HG02610 (cell line): ENCODE data around the gene ST8SIA6.
"Not testable (repeated sequence)": the region's sequence is repeated elsewhere in the genome, so short reads cannot be mapped to it uniquely, and the experiment has no call there.

Experiments
- ATAC-seq: cut with Tn5 transposase; IDR thresholded peaks from one replicate; pipeline ENCODE4 v1.9.1; 2021; ENCODE audit warnings: mild to moderate bottlenecking, moderate library complexity; ENCODE audit not compliant: unreplicated experiment

ST8SIA6 gene

GRCh38 chr10:17427666-17428350 is 26.6 kb downstream of the ST8SIA6 start:
- ATAC-seq = no peak

DNA sequence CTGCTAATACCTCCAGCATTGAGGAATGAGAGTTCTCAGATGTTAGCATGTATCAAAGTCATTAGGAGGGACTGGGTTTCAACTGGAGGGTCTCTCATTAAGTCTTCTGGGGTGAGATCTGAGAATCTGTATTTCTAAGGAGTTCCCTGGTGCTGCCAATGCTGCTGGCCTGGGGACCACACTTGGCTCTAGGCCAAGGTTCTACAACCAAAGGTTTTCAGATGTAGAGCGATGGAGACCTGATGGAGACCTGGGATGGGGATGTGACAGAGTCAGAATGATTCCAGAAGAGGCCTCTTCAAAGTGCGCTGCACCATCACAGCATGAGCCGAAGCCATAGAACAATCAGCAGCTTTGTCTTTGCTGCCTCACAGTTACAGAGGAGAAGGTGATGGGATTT is 27.2 kb downstream of the ST8SIA6 start:
- ATAC-seq = no peak

DNA sequence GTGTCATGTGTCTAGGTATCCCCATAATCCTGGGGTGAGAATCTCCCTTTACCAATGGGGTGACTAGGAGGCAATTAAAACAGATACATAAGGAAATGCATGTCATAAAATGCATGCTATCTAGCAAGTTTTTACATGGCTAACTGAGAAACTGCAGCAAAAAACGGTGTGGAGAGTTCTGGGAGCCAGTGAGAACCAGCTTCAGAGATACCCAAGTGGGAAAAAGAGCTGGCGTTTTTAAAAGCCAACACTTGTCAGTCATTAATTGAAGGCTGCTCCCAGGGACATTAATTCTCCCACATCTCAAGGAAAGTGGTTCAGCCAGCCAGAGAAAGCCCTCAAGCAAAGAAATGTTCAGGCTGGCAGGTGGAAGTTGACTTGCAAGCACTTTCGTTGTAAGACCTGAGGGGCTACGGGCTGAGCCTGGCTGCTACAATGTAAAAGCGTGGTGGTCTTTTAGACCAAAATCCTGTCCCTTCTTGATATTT is 28.1 kb downstream of the ST8SIA6 start:
- ATAC-seq = no peak

DNA sequence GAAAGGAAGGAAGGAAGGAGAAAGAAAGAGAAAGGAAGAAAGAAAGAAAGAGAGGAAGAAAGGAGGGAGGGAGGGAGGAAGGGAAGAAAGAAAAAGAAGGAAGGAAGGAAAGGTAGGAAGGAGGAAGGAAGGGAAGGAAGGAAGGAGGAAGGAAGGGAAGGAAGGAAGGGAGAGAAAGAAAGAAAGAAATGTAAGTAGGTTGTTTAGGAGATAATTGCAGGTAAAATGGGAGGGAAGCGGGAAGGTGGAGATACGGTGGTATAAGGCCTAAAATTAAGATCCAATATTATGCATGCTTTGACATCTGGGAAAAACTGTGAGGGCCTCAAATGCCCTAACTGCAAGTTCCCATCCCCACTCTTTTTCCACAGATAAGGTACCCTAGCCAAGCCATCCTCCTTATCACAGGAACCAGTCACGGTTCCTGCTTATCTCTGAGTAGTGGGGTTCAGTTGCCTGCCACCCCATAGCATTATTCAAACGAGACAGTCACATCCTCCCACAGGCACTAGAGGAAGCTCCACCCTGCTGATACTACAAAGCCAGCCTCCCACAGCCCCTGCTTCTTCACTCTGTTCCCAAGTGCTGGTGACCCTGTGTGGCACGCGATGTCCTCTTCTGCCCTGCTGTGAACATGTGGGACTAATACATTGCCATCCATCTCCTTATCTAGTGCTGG is 28.7 kb downstream of the ST8SIA6 start:
- ATAC-seq = no peak

GRCh38 chr10:17423632-17424186 is 30.7 kb downstream of the ST8SIA6 start:
- no peak for ATAC-seq

- ATAC-seq = no peak
Measured at GRCh38 chr10:17422931-17423330, 31.5 kb downstream of the ST8SIA6 start.

DNA sequence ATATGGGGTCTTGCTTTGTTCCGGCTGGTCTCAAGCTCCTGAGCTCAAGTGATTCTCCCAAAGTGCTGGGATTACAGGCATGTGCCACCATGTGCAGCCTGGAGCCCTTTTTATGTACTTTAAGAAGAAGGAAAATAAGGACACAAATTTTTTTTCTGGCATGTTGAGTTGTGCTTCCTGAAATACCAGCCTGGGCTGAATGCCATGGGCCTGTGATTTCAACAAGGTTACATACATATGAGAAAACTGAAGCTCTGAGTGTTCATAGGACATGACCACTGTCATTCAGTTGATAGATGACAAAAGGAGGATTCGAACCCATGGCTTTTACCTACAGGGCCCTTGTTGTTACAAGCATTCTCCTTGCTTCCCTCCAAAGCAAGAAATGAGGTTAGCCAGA is 36.1 kb downstream of the ST8SIA6 start:
- ATAC-seq = no peak

DNA sequence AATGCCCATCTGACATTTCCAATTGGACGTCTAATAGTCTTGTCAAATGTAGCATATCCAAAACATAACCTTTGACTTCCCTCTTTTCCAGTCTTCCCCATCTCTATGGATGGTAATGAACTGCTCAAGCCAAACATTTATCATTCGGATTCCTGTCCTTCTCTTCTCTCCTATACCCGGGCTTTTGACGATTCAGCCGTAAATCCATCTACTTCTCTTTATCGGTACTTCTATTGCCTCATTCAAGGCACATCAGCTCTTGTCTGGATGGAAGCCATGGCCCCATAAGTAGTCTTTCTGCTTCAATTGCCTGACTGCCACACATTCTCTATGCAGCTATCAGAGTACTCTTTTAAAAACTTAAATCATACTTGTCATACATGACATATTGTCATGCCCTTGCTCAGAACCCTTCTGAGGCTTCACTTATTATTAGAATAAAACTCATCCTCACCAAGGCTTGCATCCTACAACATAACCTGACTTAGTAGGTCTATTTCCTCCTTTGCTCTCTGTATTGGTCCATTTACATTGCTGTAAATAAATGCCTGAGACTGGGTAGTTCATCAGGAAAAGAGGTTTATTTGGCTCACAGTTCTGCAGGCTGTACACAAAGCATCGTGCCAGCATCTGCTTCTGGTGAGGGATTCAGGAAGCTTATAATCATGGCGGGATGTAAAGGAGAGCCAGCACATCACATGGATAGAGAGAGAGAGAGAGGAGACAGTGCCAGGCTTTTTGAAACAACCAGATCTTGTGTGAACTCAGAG is 37.8 kb downstream of the ST8SIA6 start:
- no peak for ATAC-seq

DNA sequence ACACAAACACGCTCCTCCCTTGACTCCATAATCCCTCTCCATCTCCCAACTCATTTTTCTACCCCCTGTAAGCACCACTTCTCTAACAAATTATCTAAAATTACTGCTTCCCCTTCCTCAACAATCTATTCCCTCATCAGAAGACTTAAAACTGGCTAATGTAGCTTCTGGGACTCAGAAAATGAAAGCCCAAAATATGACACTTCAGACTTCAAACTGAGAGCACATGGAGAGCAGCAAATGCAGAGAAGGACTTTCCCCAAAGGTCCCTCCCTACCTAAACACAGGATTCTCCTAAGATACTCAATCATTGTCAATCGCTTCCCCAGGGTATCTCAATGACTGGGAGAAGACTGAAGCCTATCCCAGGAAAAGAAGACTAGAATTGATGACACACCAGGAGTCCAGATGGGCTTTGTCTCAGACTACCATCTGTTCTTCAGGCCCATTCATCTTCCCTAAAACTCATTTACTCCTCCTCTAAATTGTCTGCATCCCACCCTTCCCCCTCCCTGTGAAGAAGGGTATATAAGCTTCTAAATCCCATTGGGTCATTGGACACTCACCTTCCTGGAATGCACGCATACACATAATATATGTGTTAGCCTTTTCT is 39.2 kb downstream of the ST8SIA6 start:
- ATAC-seq = no peak

GRCh38 chr10:17414484-17414883 is 39.9 kb downstream of the ST8SIA6 start:
- no peak for ATAC-seq

GRCh38 chr10:17413876-17414275 is 40.5 kb downstream of the ST8SIA6 start:
- no peak for ATAC-seq

DNA sequence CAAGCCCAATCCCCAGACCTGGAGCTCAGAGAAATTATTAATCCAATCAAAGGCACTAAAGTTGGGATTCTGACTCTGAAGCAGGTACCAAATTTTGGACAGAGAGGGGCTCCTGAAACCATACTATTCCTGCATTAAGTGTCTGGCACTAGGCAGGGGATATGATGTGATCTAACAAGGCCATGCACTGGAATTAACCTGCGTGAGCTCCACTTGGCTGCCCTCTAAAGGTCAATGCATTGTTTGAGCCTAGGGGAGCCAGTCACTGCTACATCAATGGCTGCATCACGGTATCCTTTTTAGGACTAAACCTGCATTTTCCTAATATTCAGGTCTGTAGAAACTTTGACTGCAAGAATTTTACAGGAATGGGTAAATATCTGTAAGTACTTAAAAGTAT is 42.1 kb downstream of the ST8SIA6 start:
- ATAC-seq = no peak

DNA sequence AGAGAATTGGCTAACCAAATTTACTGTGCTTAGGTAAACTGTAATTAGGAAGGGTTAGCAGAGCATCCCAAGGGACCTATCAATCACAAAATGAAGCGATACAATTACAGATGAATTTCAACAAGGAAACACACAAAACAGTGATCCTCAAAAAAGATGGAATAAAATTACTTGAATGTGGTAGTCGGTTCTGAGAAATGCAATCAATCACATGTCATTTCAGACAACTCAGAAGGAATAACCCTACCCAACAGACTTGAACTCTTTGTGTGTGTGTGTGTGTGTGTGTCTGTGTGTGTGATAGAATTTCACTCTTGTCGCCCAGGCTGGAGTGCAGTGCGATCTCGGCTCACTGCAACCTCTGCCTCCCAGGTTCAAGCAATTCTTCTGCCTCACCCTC is 43.5 kb downstream of the ST8SIA6 start:
- ATAC-seq = no peak

DNA sequence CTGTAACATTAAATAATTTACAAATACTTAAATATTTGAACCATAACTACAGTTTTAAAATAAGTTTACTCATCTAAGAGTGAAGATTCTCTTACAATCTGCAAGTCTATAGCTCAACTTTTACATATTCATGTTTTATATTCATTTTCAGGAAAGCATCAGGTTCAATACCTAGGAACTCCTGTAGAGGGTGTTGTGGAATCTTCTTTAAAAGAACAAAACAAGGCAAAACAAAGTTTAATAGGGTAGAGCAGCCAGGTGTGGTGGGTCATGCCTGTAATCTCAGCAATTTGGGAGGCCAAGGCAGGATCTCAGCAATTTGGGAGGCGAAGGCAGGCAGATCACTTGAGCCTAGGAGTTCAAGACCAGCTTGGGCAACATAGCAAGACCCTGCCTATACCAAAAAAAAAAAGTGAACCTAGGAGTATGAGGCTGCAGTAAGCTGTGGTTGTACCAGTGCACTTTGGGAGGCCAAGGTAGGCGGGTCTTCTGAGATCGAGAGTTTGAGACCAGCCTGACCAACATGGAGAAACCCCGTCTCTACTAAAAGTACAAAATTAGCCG is 45.1 kb downstream of the ST8SIA6 start:
- ATAC-seq = no peak

- no peak for ATAC-seq
Measured at GRCh38 chr10:17407047-17407446, 47.3 kb downstream of the ST8SIA6 start.

DNA sequence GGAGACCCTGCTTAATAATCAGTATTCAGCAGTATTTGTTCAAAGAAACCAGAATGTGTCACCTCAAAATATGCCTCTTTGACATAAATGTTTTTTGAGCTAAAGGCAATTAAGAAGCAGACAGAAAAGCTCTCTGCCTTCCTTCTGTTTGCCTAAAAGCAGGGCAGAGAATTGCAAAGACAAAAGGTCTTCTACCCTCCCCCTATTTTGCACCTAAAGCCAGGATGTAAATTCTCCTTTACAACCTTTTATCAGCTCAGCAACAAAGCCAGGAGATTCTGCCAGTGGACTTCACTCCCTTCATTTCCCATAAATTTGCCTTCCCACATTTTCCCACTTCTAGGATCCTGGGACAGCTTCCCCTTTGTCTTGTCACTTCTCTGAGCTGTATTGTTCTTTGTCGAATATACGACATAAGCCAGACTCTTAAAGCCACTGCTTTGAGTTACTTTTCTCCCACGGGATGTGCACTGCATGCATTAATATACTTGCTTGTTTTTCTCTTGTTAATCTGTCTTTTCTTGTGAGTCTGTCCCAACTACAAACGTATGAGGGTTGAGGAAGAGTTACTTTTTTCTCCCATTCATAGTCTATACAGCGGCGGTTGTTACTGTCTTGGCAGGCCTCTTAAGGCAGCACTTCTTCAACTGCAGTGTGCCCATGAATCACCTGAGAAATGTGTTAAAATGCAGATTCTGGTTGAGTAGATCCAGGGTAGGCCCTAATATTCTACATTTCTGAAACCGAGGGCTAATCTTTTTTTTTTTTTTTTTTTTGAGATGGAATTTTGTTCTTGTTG is 48.2 kb downstream of the ST8SIA6 start:
- ATAC-seq = no peak

- ATAC-seq = no peak
Measured at GRCh38 chr10:17403161-17403560, 51.2 kb downstream of the ST8SIA6 start.

GRCh38 chr10:17402040-17402439 is 52.4 kb downstream of the ST8SIA6 start:
- ATAC-seq = not testable (repeated sequence)

DNA sequence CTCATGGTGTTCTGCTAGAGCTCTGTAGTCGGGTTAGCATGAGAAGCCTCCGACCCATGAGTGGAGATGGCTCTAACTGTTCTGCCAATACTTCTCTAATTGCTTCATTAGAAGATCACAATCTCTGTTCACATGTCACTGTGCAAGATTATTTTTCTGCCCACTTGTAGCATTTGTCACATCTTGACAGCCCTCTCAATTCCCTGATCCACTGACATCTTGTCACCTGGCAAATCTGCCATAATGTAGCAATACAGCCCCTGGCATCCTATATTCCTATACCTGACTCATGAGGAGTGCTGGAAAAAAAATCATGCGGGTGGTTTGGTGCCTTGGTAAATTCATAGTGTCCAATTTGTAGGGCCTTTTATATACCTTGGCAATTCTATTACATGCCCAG is 58.4 kb downstream of the ST8SIA6 start:
- no peak for ATAC-seq

GRCh38 chr10:17394854-17395253 is 59.5 kb downstream of the ST8SIA6 start:
- no peak for ATAC-seq
